Cardiac muscle cell (in vitro differentiated cells and primary cell): Measurements from ENCODE around the gene NEU2. TPM values are rescaled to one million over a fixed set of nuclear protein-coding genes. Genes with fewer than 3 reads are reported as not detected.
A peak's percentile ranks its signal among the peaks of the same experiment; 100 is the strongest.

Source experiments
- DNase-seq, 2 donors: peaks; one replicate each; pipeline versions ENCODE4 v3.0.0 to v3.0.0-alpha.2; 2010 to 2017; ENCODE audit warnings: low read depth in 1 of 2, low spot score in 1 of 2
- H3K27ac ChIP-seq: fragments of 200-600 bp; sonication (generic); 2 replicates; pipeline ENCODE4 v1.5.1; 2016
- H3K27me3 ChIP-seq: fragments of 200-600 bp; sonication (generic); 2 replicates; pipeline ENCODE4 v1.6.0; 2016; ENCODE audit warnings: control low read depth
- H3K36me3 ChIP-seq: fragments of 200-600 bp; sonication (generic); 2 replicates; pipeline ENCODE4 v1.5.1; 2016; ENCODE audit warnings: control low read depth
- H3K4me1 ChIP-seq: fragments of 200-600 bp; sonication (generic); 2 replicates; pipeline ENCODE4 v1.8.1; 2017; ENCODE audit warnings: low read depth, mild to moderate bottlenecking, mixed run types
- H3K4me3 ChIP-seq: fragments of 200-600 bp; sonication (generic); 2 replicates; pipeline ENCODE4 v1.5.1; 2016; ENCODE audit warnings: mild to moderate bottlenecking
- H3K9me3 ChIP-seq: fragments of 200-600 bp; sonication (generic); 2 replicates; pipeline ENCODE4 v1.5.1; 2017; ENCODE audit warnings: low read depth, mild to moderate bottlenecking, control low read depth
- polyA plus RNA-seq: library from polyadenylated mRNA; unstranded; fragments of >200 nt; fragmentation: Nextera tagmentation; extraction: Ambion mirVana; gene quantifications from 2 replicates; pipeline ENCODE4 v1.2.1, GENCODE V29; 2016
- total RNA-seq: library from RNA; depleted of rRNA; stranded (reverse); fragments of >200 nt; gene quantifications from 2 replicates; pipeline ENCODE4 v1.2.3, GENCODE V29; 2016
- TF ChIP-seq, protein P1 (sequence below): IDR thresholded peaks from 2 replicates; pipeline ENCODE4 v1.5.1; 2012; ENCODE audit warnings: low read depth, mild to moderate bottlenecking, low read length

The NEU2 gene
- total and polyA plus RNA-seq, 2 experiments from 2014 or later = not detected

DNA sequence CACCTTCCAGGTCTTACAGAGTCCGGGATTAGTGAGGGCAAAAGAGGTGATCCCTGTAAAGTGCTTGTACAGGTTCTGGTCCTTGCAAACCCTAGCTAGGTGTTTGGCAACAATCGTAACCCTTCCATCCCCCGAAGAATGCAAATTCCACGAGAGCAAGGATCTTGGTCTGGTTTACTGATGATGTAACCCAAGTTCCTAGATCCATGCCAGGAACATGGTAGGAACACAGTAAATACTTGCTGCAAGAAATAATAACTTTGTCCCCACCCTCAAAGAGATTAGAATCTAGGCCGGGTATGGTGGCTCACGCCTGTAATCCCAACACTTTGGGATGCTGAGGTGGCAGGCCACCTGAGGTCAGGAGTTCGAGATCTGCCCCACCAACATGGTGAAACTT is 6.8 kb upstream of the NEU2 start:
- Histone ChIP-seq H3K9me3 (no peaks in the 10 kb centered on the region), H3K36me3 (no peaks in the 10 kb centered on the region), H3K27ac (no peak overlapping the region), H3K4me3 (no peak overlapping the region), H3K27me3 (no peaks in the 10 kb centered on the region), H3K4me1 (no peaks in the 10 kb centered on the region)
- peak in 1 of 2 donors; percentile 40 for DNase-seq
- TF ChIP-seq, protein P1, sequence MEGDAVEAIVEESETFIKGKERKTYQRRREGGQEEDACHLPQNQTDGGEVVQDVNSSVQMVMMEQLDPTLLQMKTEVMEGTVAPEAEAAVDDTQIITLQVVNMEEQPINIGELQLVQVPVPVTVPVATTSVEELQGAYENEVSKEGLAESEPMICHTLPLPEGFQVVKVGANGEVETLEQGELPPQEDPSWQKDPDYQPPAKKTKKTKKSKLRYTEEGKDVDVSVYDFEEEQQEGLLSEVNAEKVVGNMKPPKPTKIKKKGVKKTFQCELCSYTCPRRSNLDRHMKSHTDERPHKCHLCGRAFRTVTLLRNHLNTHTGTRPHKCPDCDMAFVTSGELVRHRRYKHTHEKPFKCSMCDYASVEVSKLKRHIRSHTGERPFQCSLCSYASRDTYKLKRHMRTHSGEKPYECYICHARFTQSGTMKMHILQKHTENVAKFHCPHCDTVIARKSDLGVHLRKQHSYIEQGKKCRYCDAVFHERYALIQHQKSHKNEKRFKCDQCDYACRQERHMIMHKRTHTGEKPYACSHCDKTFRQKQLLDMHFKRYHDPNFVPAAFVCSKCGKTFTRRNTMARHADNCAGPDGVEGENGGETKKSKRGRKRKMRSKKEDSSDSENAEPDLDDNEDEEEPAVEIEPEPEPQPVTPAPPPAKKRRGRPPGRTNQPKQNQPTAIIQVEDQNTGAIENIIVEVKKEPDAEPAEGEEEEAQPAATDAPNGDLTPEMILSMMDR = no peak

GRCh38 chr2:233026198-233026813 is 6.2 kb upstream of the NEU2 start:
- no peaks in the 10 kb centered on the region for H3K27me3 ChIP-seq
- TF ChIP-seq, protein P1 = no peak
- DNase-seq = peak in 1 of 2 donors; percentile 55
- no peaks in the 10 kb centered on the region for H3K9me3 ChIP-seq
- no peaks in the 10 kb centered on the region for H3K4me1 ChIP-seq
- no peak overlapping the region for H3K4me3 ChIP-seq
- H3K36me3 ChIP-seq = no peaks in the 10 kb centered on the region
- H3K27ac ChIP-seq = no peak overlapping the region

DNA sequence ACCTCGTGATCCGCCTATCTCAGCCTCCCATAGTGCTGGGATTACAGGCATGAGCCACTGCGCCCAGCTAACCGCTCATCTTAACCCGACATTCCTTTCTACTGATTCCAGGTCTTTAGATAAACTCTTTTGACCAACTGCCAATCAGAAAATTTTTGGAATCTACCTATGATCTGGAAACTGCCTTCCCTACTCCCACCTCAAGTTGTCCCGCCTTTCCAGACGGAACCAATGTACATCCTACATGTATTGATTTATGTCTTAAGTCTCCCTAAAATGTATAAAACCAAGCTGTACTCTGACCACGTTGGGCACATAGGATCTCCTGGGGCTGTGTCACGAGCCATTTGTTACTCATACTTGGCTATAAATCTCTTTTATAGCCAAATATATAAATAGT is 3.2 kb upstream of the NEU2 start:
- TF ChIP-seq, protein P1 = no peak
- no peaks in the 10 kb centered on the region for H3K27me3 ChIP-seq
- no peak overlapping the region for H3K27ac ChIP-seq
- no peaks in the 10 kb centered on the region for H3K4me1 ChIP-seq
- H3K9me3 ChIP-seq = no peaks in the 10 kb centered on the region
- H3K4me3 ChIP-seq = no peak overlapping the region
- H3K36me3 ChIP-seq = no peaks in the 10 kb centered on the region
- no peak for DNase-seq

DNA sequence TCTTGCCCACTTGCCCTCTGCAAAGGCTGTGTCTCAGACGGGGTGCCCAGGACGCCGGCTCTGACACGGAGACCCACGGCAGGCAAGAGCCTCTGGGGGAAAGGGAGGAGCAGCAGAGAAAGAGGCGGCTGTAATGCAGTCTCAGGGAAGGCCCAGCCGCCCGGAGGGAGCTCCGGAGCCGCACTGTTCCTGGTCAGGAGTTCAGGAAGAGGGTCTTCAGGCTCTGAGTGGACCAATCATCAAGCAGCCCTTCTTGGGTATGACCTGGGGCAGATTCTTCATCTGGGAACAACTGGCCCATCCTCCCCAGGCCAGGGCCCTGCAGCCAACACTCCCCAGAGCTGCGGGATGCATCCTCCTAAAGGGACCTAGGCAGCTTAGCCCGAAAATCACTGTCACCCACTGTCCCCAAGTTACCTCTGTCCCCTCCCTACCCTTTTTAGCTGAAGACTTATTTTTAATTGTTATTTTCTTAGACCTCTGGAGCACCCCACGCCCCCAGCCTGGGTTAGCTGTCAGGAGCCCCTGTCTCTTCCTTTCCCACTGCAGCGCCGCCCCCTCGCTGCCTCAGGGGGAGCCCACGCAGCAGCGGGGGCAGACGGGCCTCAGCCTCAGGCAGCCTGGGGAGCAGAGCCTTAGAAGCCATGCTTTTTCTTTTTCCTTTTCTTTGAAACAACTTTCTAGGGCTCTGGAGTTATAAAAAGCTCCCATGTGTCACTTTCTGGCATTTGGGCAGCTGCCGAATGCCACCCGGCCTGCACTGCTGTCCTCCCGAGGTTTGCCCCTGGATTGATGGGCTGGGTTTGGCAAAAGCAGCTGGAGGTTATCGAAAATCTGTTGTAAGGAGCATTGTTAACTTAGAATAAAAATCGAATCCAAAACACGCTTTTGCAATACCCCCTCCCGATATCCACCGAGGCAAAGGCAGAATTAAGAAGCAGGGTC is 644 bp upstream of the NEU2 start:
- H3K36me3 ChIP-seq = no peaks in the 10 kb centered on the region
- no peaks in the 10 kb centered on the region for H3K4me1 ChIP-seq
- H3K27ac ChIP-seq = no peak overlapping the region
- no peaks in the 10 kb centered on the region for H3K27me3 ChIP-seq
- TF ChIP-seq, protein P1 = no peak
- no peak for DNase-seq
- no peaks in the 10 kb centered on the region for H3K9me3 ChIP-seq
- H3K4me3 ChIP-seq = no peak overlapping the region

- Histone ChIP-seq H3K4me1 (no peaks in the 10 kb centered on the region), H3K9me3 (no peaks in the 10 kb centered on the region), H3K27ac (no peak overlapping the region), H3K36me3 (no peaks in the 10 kb centered on the region), H3K4me3 (no peak overlapping the region), H3K27me3 (no peaks in the 10 kb centered on the region)
- TF ChIP-seq, protein P1 = no peak
- no peak for DNase-seq
These were observed 1.2 kb downstream of the NEU2 start for GRCh38 chr2:233033672-233034071.
